Aorta (tissue), 5 donors: ENCODE measurements around the gene FAM24B. TPM values are rescaled to one million over a fixed set of nuclear protein-coding genes. Genes with fewer than 3 reads are reported as not detected.
"Not testable (repeated sequence)": the region's sequence is repeated elsewhere in the genome, so short reads cannot be mapped to it uniquely, and the experiment has no call there.

Experiments
- ATAC-seq: fragments of 200-7000 bp; cut with Tn5 transposase; one replicate; pipeline ENCODE4 v1.9.1; 2022; ENCODE audit warnings: moderate library complexity; ENCODE audit not compliant: low FRiP score
- DNase-seq, 2 donors: peaks; one replicate each; pipeline ENCODE4 v3.0.0-alpha.2; 2020
- H3K27ac ChIP-seq, 2 donors: one replicate each; pipeline ENCODE4 v1.5.1; 2013; ENCODE audit warnings: low read length in 2 of 2, mild to moderate bottlenecking in 2 of 2, moderate library complexity in 2 of 2, control low read depth in 1 of 2, inconsistent platforms in 1 of 2, low read depth in 1 of 2
- H3K27me3 ChIP-seq, 2 donors: one replicate each; pipeline ENCODE4 v1.6.1; 2013; ENCODE audit warnings: control low read depth in 1 of 2, low read length in 1 of 2, mild to moderate bottlenecking in 1 of 2, moderate library complexity in 1 of 2; ENCODE audit not compliant: insufficient read depth in 2 of 2, control insufficient read depth in 1 of 2
- H3K36me3 ChIP-seq, 2 donors: one replicate each; pipeline ENCODE4 v1.6.1; 2013; ENCODE audit warnings: control low read depth in 1 of 2, low read length in 1 of 2, mild to moderate bottlenecking in 1 of 2; ENCODE audit not compliant: insufficient read depth in 2 of 2, control insufficient read depth in 1 of 2
- H3K4me1 ChIP-seq, 2 donors: one replicate each; pipeline ENCODE4 v1.6.1; 2013; ENCODE audit warnings: low read length in 2 of 2, control low read depth in 1 of 2, mild to moderate bottlenecking in 1 of 2, moderate library complexity in 1 of 2; ENCODE audit not compliant: insufficient read depth in 2 of 2, control insufficient read depth in 1 of 2
- H3K4me3 ChIP-seq, 2 donors: one replicate each; pipeline ENCODE4 v1.5.1; 2013; ENCODE audit warnings: low read length in 2 of 2, control low read depth in 1 of 2, mild to moderate bottlenecking in 1 of 2
- H3K9me3 ChIP-seq: one replicate; pipeline ENCODE4 v1.6.1; 2013; ENCODE audit warnings: mild to moderate bottlenecking, low read length; ENCODE audit not compliant: control insufficient read depth
- WGBS, 2 donors: extraction: QIAGEN DNeasy Blood & Tissue Kit; methylation state at CpG; one replicate each; pipeline ENCODE4 v1.1.7; 2013; 5-methylcytosine and 5-hydroxymethylcytosine counted together
- intact Hi-C, 2 donors: fragments of 100-400 bp; cut with DNase I; formaldehyde crosslinking; loops; one replicate each; pipeline versions ENCODE4 v1.14.2 to v1.15.0; 2022
- polyA plus RNA-seq, 2 donors: library from polyadenylated mRNA; stranded (reverse); fragments of 200-250 nt; gene quantifications; one replicate each; pipeline ENCODE4 v1.2.3, GENCODE V29; 2013
- total RNA-seq, 2 donors: library from RNA; stranded (reverse); fragmentation: NEBNext Ultra II Directional; extraction: Animal tissue kit (Norgen Biotek cat#: 25700); gene quantifications; one replicate each; pipeline ENCODE4 v1.2.1, GENCODE V29; 2021
- donor health status: healthy with polysubstance abuse.
- donor health status: Bipolar disorder and iron deficiency.
- donor health status: DM: no; HTN: no; CAD: no.
- donor health status: DM: no; HTN: no; CAD: no.
- donor health status: DM: yes; HTN: yes; CAD: no.

Gene FAM24B
- total and polyA plus RNA-seq, 4 donors, result 1.1 to 3.9 (median 1.7) TPM

DNA sequence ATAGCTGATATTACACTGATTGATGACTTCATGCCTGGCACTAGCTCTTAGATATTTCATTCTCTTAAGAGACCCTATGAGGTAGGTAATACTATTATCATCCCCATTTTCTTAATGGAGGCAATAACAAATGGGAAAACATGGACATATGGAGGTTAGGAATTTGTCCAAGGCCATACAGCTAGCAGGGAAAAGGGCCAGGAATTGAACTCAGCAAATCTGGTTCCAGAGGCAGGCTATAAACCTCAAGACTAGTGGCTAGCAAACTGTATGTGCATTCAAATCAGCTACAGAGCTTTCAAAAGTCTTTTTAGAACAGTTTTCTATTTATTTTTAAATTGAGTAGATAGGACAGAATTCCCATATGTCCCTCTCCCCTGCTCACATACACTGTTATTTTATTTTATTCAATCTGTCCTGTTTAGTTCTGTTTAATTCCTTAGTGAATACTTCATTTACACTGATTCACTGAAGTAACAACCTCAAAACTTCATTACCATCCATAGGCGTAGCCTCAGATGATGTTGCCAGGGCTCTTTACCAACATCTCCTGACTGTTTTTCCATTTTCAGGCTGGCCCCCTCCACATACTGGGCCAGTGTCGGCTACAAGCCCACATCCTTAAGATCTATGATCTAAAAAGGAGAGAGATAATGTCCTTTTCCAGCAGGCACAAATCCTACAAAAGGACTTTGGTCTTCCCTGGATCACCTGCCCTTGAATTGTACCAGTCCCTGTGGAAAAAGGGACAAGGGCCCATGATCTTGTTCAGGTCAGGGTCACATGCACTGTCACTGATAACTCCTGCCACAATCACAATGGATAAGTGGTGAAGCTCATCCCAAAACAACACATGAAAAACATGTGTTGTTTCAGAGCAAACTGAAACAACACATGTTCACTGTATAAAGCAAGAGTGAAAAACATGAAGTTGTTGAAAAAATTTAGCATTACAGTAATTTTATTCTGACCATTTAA, 15.9 kb downstream of the FAM24B start:
- H3K9me3 ChIP-seq, result no peaks in the 10 kb centered on the region
- no peaks in the 10 kb centered on the region for H3K4me1 ChIP-seq
- DNase-seq, result no peak
- ATAC-seq, result no peak
- no peaks in the 10 kb centered on the region for H3K27me3 ChIP-seq
- H3K27ac ChIP-seq, result no peak overlapping the region
- no peaks in the 10 kb centered on the region for H3K36me3 ChIP-seq
- no peak overlapping the region for H3K4me3 ChIP-seq
- WGBS, 2 donors, result 83 to 90% methylated on average over 2 of the region's 2 CpGs
- intact Hi-C loops, result no loop called here

DNA sequence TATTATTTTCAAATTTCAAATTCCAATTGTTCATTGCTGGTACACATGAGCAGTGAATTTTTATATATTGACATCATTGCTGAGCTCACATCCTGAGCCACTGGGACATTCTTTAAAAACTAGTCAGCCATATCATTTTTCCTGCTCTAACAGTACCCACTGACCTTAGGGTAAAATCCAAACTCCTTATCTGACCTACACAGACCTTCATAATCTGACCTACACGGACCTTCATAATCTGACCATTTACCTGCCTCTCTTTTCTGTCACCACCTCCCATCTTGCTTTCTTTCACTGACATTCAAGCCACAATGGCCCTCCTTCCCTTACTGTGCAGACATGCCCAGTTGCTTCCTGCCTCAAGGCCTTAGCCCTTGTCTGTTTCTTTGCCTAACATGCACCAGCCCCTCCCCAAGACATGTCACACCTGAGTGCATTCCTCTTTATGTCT, 17.6 kb downstream of the FAM24B start:
- no peaks in the 10 kb centered on the region for H3K36me3 ChIP-seq
- intact Hi-C loops, result no loop called here
- no peak overlapping the region for H3K4me3 ChIP-seq
- no peak for DNase-seq
- H3K9me3 ChIP-seq, result no peaks in the 10 kb centered on the region
- ATAC-seq, result no peak
- H3K27ac ChIP-seq, result no peak overlapping the region
- no peaks in the 10 kb centered on the region for H3K27me3 ChIP-seq
- WGBS, 2 donors, result 31 to 62% methylated on average over 1 of the region's 1 CpG
- no peaks in the 10 kb centered on the region for H3K4me1 ChIP-seq

DNA sequence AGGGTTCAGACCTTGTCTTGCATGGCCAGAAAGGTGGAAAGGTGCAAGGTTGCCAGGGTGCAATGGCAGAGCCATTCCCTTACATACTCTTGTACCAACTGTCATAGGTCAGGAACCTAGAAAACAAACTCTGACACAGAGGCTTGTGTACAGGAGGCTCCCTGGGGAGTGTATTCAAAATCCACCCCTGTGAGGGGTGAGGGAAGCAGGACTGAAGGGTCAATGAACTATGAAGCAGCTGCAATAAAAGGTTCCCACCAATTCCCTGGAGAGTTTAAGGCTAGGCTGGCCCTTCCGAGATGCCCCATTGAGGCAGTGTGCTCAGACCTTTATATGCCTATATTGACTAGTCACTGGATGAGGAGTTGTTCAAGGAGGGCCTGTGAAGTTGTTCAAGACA, 19.9 kb downstream of the FAM24B start:
- Histone ChIP-seq H3K4me1 (no peaks in the 10 kb centered on the region), H3K9me3 (no peaks in the 10 kb centered on the region), H3K4me3 (no peak overlapping the region), H3K36me3 (no peaks in the 10 kb centered on the region), H3K27me3 (no peaks in the 10 kb centered on the region), H3K27ac (no peak overlapping the region)
- 60 to 68% methylated on average over 1 of the region's 1 CpG for WGBS, 2 donors
- intact Hi-C loops, result no loop called here
- ATAC-seq (no peak), DNase-seq (no peak)

DNA sequence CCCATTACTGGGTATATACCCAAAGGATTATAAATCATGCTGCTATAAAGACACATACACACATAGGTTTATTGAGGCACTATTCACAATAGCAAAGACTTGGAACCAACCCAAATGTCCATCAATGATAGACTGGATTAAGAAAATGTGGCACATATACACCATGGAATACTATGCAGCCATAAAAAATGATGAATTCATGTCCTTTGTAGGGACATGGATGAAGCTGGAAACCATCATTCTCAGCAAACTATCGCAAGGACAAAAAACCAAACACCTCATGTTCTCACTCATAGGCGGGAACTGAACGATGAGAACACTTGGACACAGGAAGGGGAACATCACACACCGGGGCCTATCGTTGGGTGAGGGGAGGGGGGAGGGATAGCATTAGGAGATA, 21.3 kb downstream of the FAM24B start:
- H3K27ac ChIP-seq, ATAC-seq, H3K36me3 ChIP-seq, intact Hi-C loops, H3K4me3 ChIP-seq, H3K4me1 ChIP-seq, H3K27me3 ChIP-seq, DNase-seq, H3K9me3 ChIP-seq: not testable (repeated sequence)
- WGBS, 2 donors, result 86 to 96% methylated on average over 5 of the region's 5 CpGs

DNA sequence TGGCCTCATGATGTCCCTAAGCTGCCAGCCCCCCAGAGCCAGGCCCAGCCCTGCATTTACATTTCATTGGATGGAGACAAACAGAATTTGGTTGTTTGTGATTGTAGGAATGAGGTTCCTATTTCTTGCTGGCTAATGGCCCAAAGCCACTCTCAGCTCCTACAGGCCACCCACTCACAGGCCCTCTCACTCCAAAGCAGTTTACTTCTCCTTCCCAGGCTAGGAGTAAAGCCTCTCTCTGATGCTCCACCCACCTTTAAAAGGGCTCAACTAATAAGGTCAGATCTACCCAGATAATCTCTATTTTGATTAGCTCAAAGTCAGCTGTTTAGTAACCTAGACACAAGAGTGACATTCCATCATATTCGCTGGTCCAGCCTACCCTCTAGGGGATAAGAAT, 22.5 kb downstream of the FAM24B start:
- DNase-seq, result no peak
- no peak overlapping the region for H3K27ac ChIP-seq
- no peaks in the 10 kb centered on the region for H3K4me1 ChIP-seq
- H3K27me3 ChIP-seq, result no peaks in the 10 kb centered on the region
- no peak for ATAC-seq
- 81 to 82% methylated on average over 1 of the region's 1 CpG for WGBS, 2 donors
- H3K4me3 ChIP-seq, result no peak overlapping the region
- intact Hi-C loops, result no loop called here
- H3K9me3 ChIP-seq, result peaks cover 3% of the 10 kb centered on the region
- no peaks in the 10 kb centered on the region for H3K36me3 ChIP-seq

DNA sequence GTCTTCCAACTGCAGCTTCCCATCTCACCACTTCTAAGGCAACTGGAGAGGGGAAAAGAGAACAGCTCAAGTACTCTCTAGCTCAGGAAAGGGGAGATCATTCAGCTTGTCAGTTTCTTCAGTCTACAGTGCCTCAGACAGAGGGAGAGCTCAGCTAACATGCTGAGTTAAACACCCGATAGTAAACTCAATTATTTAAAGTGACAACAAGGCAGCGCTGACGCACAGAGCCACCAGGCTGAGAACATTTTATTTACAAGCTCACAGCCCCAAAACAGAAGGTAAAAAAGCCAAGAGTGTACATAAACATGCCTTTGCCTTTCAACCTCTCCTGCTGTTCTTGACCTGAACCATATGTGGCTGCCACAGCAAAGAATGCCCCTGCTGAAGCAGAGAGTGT, 23.6 kb downstream of the FAM24B start:
- WGBS, 2 donors, result 59 to 69% methylated on average over 3 of the region's 3 CpGs
- Histone ChIP-seq H3K27me3 (no peaks in the 10 kb centered on the region), H3K36me3 (no peaks in the 10 kb centered on the region), H3K4me3 (no peak overlapping the region), H3K9me3 (peaks cover 3% of the 10 kb centered on the region), H3K4me1 (no peaks in the 10 kb centered on the region), H3K27ac (no peak overlapping the region)
- no peak for ATAC-seq
- DNase-seq, result no peak
- intact Hi-C loops, result no loop called here

DNA sequence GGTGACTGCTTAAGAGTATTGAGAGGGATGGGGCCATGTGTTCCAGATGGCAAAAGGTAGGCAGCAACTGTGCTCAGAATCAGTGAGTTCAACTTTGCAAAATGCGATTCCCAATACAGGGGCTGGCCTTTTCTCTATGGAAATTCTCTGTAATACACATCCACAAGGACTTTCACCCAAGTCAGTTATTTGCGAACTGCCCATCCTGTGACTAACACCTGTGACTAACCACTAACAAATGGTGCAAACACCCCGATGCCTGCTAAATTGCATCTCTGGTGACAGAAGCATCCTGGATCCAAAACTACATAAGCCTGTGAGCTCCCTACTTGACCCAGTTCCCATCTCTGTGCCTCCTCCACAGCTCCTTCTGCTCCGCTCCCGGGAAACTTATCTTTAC, 24.7 kb downstream of the FAM24B start:
- intact Hi-C loops, result no loop called here
- Histone ChIP-seq H3K9me3 (peaks cover 3% of the 10 kb centered on the region), H3K27ac (no peak overlapping the region), H3K36me3 (no peaks in the 10 kb centered on the region), H3K27me3 (no peaks in the 10 kb centered on the region), H3K4me1 (no peaks in the 10 kb centered on the region), H3K4me3 (no peak overlapping the region)
- WGBS, 2 donors, result 61 to 75% methylated on average over 5 of the region's 5 CpGs
- ATAC-seq (no peak), DNase-seq (no peak)

DNA sequence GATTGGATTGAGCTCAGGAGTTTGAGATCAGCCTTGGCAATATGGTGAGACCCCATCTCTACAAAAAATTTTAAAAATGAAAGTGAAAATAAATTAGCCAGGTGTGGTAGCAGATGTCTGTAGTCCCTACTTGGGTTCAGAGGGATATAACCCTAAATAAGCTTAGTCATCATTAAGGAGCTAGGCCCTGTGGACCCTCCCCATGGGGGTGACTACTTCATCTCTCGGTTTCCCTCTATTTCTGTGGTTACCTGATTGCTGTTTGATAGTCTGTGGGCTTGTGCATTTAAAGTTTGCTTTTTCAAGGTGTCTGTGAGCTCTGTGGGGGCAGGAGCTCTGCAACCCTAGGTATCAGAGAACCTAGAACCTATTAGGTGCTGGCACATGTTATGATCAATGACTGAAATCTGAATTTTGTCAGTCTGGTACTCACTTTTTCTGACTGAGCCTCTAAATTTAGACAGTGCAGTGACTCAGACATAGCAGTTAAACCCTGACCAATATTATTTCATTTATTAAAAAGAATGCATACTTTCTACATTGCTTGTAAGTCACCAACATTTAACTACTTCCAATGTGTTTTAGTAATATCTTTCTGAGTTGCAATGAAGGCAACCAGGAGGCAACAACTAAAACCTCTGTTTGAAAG, 25.6 kb downstream of the FAM24B start:
- intact Hi-C loops, result no loop called here
- ATAC-seq (no peak), DNase-seq (no peak)
- no peak overlapping the region for H3K27ac ChIP-seq
- no peaks in the 10 kb centered on the region for H3K27me3 ChIP-seq
- no peaks in the 10 kb centered on the region for H3K4me1 ChIP-seq
- no peak overlapping the region for H3K4me3 ChIP-seq
- H3K9me3 ChIP-seq, result peaks cover 3% of the 10 kb centered on the region
- WGBS, 2 donors, result 93 to 95% methylated on average over 1 of the region's 1 CpG
- no peaks in the 10 kb centered on the region for H3K36me3 ChIP-seq

DNA sequence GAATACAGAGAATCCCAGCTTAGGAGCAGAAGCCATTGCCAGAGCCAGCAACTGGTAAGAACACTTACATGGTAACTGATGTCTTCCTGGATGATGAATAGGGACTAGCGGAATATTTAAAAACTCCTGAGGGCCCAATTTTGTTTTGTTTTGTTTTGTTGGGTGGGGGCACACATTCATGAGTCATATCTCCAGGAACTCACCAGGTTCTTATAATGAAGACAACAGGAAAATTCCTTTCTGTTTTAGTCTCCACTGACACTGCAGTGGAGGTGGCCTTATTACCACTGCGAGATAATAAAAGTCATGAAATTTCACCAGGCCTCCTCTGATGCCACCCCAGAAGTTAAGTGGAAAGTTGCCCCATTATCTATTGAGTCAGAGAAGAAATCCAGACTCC, 27.1 kb downstream of the FAM24B start:
- Histone ChIP-seq H3K4me1 (no peaks in the 10 kb centered on the region), H3K9me3 (peaks cover 3% of the 10 kb centered on the region), H3K27ac (no peak overlapping the region), H3K27me3 (no peaks in the 10 kb centered on the region), H3K36me3 (no peaks in the 10 kb centered on the region), H3K4me3 (no peak overlapping the region)
- DNase-seq, result no peak
- intact Hi-C loops, result no loop called here
- ATAC-seq, result no peak
- WGBS, 2 donors, result 89 to 93% methylated on average over 2 of the region's 2 CpGs
